IPS-18c (cell line): ENCODE results near the gene OR10G3.
"Not testable (repeated sequence)": the region's sequence is repeated elsewhere in the genome, so short reads cannot be mapped to it uniquely, and the experiment has no call there.

Experiments
- H3K4me3 ChIP-seq: 2 replicates; pipeline ENCODE4 v1.7.0; 2013; ENCODE audit warnings: low read depth, mild to moderate bottlenecking, low read length, moderate library complexity; ENCODE audit not compliant: insufficient read depth
- H3K9me3 ChIP-seq: one replicate; pipeline ENCODE4 v1.6.1; 2013; ENCODE audit warnings: mild to moderate bottlenecking, low read length, moderate library complexity; ENCODE audit not compliant: control insufficient read depth, insufficient read depth

Gene OR10G3

GRCh38 chr14:21579976-21580375 is at the start of gene OR10G3:
OR10G3 (minus strand) TSS chr14:21580076; CDS start chr14:21570744, 9,332 bp downstream.
- H3K4me3 ChIP-seq: no peak within 1 kb of the TSS
- no peaks in the 10 kb centered on the region for H3K9me3 ChIP-seq

DNA sequence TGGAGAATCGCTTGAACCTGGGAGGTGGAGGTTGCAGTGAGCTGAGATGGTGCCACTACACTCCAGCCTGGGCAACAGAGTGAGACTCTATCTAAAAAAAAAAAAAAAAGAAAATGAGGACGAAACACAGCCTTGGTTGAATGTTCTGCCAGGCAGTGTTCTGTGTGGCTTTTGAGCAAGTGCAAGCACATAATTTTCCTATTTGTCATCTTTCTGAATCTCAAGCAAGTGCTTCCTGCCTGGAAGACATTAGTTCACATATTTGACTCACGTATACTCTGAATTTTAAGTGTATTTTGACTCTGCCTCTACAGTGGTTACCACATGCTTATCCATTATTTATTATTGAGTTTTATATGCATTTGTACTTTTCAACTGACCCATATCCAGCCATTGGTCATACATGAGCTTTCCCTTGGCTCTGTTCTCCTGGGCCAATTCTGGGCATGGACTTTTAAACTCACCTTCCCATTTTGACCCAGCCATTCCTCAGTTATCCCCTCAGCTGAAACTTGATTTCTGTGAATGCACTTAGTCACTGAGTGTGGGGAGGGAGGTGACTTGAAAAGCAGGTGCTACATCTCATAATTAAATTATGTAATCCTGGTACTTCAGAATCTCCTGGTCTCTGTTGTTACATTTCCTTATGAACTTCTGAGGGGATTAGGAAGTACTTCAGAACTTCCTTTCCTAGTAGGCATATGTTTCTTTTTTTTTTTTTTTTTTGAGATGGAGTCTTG is 46.8 kb upstream of the OR10G3 start:
- Histone ChIP-seq H3K4me3 (no peak overlapping the region), H3K9me3 (no peaks in the 10 kb centered on the region)

DNA sequence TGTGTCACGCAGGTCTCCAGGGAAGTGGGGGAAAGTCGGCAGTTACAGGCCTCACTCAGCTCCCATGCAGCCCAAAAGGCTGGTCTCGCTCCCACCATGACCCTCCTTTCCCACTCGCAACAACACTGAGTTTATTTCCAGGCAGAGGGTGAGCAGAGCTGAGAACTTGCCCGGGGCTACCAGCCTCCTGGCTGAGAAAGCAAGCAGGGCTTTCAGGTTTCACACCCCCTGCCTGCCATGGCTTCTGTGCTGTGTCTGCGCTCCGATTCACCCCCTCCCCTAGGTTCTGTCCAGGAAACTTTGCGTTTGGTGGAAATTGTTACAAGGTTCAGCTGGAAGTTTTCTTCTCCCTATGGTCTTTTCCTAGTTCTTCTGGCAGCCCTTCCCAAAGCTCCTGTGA is 37.7 kb upstream of the OR10G3 start:
- H3K4me3 ChIP-seq: no peak overlapping the region

GRCh38 chr14:21614240-21614639 is 34.4 kb upstream of the OR10G3 start:
- H3K9me3 ChIP-seq: no peaks in the 10 kb centered on the region
- no peak overlapping the region for H3K4me3 ChIP-seq

More for the DNA sequence above, 37.7 kb upstream of the OR10G3 start:
- H3K9me3 ChIP-seq: peaks cover 3% of the 10 kb centered on the region

DNA sequence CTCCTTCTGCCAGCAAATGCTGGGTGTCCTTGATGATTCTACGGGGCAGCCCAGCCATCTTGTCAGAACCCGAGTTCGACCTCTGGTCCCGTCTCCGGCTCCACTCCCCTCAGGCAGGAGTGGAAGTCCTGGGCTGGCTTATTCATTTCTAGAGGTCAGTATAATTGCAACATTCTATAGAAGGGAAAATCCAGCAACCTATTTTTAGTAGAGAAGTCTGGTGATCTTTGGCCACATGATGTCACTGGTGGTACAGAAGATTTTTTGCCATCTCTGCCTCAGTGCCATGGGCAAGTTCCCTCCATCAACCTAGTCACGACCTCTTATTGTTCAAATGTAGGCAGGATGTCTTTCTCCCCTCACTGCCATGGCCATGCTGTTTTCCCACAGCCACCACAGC is 32.4 kb upstream of the OR10G3 start:
- H3K9me3 ChIP-seq: no peaks in the 10 kb centered on the region

GRCh38 chr14:21602181-21602580 is 22.3 kb upstream of the OR10G3 start:
- not testable (repeated sequence) for H3K9me3 ChIP-seq, H3K4me3 ChIP-seq

More for the DNA sequence above, 32.4 kb upstream of the OR10G3 start:
- H3K4me3 ChIP-seq: no peak overlapping the region

- peaks cover 7% of the 10 kb centered on the region for H3K9me3 ChIP-seq
- no peak overlapping the region for H3K4me3 ChIP-seq
Measured at GRCh38 chr14:21589317-21589716, 9.4 kb upstream of the OR10G3 start.

DNA sequence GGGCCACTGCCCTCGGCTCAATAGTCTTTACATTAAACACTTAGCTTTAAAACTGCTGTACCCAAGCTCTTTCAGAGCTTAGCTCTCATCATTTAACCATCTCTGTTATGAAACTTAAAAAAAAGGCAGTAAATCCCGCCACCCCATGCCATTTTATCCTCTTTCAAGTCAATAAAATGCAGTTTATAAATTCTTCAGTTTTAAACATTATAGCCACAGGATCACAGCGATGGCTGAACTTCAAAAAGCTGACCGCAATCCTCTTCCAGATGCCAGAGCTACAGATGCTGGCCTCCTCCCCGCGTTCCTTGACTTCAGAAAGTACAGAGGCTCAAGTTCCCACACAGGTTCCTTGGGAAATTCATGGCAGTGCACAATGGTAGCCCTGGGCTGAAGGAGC is 4.2 kb downstream of the OR10G3 start:
- Histone ChIP-seq H3K4me3 (no peak overlapping the region), H3K9me3 (no peaks in the 10 kb centered on the region)

- H3K9me3 ChIP-seq: no peaks in the 10 kb centered on the region
- no peak overlapping the region for H3K4me3 ChIP-seq
Measured at GRCh38 chr14:21572604-21573003, 7.3 kb downstream of the OR10G3 start.

GRCh38 chr14:21558703-21559170 is 21.1 kb downstream of the OR10G3 start:
- Histone ChIP-seq H3K9me3 (no peaks in the 10 kb centered on the region), H3K4me3 (no peak overlapping the region)

- H3K4me3 ChIP-seq: no peak overlapping the region
Measured at GRCh38 chr14:21557084-21557901, 22.6 kb downstream of the OR10G3 start.

DNA sequence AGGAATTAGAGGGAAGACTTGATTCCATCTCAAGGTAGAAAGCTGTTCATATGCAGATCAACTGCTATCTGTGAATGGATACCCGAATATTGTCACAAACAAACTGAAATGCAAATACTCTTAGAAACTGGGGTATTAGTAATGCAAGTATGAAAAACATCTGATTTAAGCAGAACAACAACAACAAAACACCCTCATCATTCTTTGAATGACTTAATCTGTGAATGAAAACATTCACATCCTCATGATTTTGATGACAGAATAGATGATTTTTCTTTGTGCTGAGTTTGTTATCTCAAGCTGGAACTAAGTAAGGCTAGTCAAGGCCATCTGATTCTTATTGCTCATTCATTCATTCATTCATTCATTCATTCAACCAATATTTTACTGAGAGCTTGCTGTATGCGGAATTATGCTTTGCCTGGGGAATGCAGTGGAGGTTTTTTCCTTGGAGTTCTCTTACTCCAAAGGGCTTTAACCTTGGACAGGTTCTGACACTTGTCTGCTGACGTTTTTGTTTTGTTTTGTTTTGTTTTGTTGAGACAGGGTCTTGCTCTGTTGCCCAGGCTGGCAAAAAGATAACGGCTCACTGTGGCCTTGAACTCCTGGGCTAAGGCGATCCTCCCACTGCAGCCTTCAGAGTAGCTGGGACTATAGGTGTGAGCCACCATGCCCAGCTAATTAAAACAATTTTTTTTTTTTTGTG is 23.3 kb downstream of the OR10G3 start:
- H3K4me3 ChIP-seq: no peak overlapping the region
- no peaks in the 10 kb centered on the region for H3K9me3 ChIP-seq

More at GRCh38 chr14:21557084-21557901, 22.6 kb downstream of the OR10G3 start:
- no peaks in the 10 kb centered on the region for H3K9me3 ChIP-seq

DNA sequence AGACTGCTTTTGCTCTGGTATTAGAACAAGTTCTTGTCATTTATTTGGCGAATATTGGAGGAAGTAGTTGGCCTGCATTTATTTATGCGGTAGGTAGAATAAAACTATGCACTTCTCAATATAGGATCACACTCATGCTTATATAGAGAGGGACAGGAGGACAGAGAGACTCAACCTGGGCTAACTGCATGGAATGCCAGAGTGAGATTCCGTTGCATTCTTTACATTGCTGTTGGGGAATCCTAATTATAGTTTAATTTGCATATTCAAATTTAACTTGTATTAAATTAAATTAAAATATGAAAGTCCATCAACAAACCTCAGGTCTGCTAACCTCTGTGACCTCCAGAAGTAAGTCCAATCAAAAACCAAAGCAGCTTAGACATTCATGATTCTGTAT is 26.6 kb downstream of the OR10G3 start:
- Histone ChIP-seq H3K9me3 (no peaks in the 10 kb centered on the region), H3K4me3 (no peak overlapping the region)

DNA sequence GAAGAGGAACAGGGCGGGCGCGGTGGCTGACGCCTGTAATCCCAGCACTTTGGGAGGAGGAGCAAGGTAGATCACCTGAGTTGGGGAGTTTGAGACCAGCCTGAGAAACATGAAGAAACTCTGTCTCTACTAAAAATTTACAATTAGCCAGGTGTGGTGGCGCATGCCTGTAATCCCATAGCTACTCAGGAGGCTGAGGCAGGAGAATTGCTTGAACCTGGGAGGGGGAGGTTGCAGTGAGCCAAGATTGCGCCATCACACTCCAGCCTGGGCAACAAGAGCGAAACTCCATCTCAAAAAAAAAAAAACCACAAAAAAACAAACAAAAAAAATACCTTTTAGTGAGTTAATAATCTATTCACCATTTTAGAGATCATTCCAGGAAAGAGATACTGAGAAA is 35.3 kb downstream of the OR10G3 start:
- H3K9me3 ChIP-seq, H3K4me3 ChIP-seq: not testable (repeated sequence)

- Histone ChIP-seq H3K9me3 (peaks cover 5% of the 10 kb centered on the region), H3K4me3 (no peak overlapping the region)
Measured at GRCh38 chr14:21543963-21544362, 35.9 kb downstream of the OR10G3 start.

GRCh38 chr14:21543521-21543960 is 36.3 kb downstream of the OR10G3 start:
- Histone ChIP-seq H3K4me3 (0 out of 2 replicates have a peak overlapping the region, but pooled peaks have one; percentile 22), H3K9me3 (peaks cover 5% of the 10 kb centered on the region)

- Histone ChIP-seq H3K9me3 (no peaks in the 10 kb centered on the region), H3K4me3 (no peak overlapping the region)
Measured at GRCh38 chr14:21541413-21542074, 38.3 kb downstream of the OR10G3 start.
